ENCODE data around the gene TSPAN2. TPM values are rescaled to one million over a fixed set of nuclear protein-coding genes. Genes with fewer than 3 reads are reported as not detected.
"Not testable (repeated sequence)": the region's sequence is repeated elsewhere in the genome, so short reads cannot be mapped to it uniquely, and the experiment has no call there.

The TSPAN2 gene
- polyA plus RNA-seq, 3 donors: 3.5 to 20.6 (median 16.7) TPM

DNA sequence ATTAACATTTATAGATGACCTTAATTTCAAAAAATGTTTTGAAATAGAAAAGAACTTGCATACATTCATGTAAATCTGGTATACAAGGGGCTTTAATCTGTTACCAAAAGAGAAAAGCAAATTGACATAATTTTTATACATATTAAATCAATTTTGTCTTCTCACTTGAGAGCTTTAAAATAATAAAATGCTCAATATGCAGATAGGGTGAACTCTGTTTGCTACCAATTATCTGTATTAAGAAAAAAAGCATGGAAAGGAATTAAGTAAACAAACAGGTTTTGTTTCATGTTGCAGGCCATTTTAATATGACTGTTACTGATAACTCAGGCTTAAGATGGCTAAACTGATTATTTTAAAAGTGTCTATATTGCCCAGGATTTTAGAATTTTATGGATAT is 65.7 kb downstream of the TSPAN2 start:
- Histone ChIP-seq H3K4me1 (ENCODE audit: control insufficient read depth in 1 of 2, insufficient read depth in 2 of 2, low read length in 2 of 2) (no peaks in the 10 kb centered on the region), H3K4me3 (replicated peaks in 1 of 3; ENCODE audit: low read depth in 2 of 3, low read length in 3 of 3) (no peak overlapping the region), H3K9ac (ENCODE audit: insufficient read depth, low read length, poor library complexity, severe bottlenecking) (no peak overlapping the region), H3K27me3 (ENCODE audit: control insufficient read depth in 2 of 2, insufficient read depth in 2 of 2, low read length in 2 of 2) (no peaks in the 10 kb centered on the region), H3K79me2 (ENCODE audit: insufficient read depth, low read length) (no peaks in the 10 kb centered on the region), H3K9me3 (replicated peaks in 1 of 2; ENCODE audit: control insufficient read depth in 1 of 2, insufficient read depth in 1 of 2, low read length in 2 of 2) (peaks cover 0 to 8% of the 10 kb centered on the region in 2 donors), H3K27ac (ENCODE audit: low read depth in 1 of 2, low read length in 2 of 2) (no peak overlapping the region), H2AFZ (ENCODE audit: insufficient read depth, low read depth, low read length, poor library complexity, severe bottlenecking) (no peak overlapping the region), H3K4me2 (replicated peaks; ENCODE audit: extremely low read depth, low read length, poor library complexity, severe bottlenecking) (no peak overlapping the region), H4K20me1 (ENCODE audit: insufficient read depth, low read length) (no peaks in the 10 kb centered on the region), H3K36me3 (replicated peaks in 1 of 2; ENCODE audit: control insufficient read depth in 1 of 2, insufficient read depth in 2 of 2, low read length in 2 of 2) (no peaks in the 10 kb centered on the region)
- no peaks in the 10 kb centered on the region for H3K4me1 Mint-ChIP-seq
- H3K4me3 Mint-ChIP-seq: no peak overlapping the region
- DNase-seq: no peak
- H3K36me3 Mint-ChIP-seq: no peaks in the 10 kb centered on the region
- peaks cover 0 to 5% (median 0%) of the 10 kb centered on the region in 3 donors for H3K27me3 Mint-ChIP-seq (ENCODE audit: low read depth in 3 of 3)
- no peak overlapping the region for H3K27ac Mint-ChIP-seq
- peaks cover 0 to 18% (median 2%) of the 10 kb centered on the region in 7 donors for H3K9me3 Mint-ChIP-seq
- TF ChIP-seq, protein P1, sequence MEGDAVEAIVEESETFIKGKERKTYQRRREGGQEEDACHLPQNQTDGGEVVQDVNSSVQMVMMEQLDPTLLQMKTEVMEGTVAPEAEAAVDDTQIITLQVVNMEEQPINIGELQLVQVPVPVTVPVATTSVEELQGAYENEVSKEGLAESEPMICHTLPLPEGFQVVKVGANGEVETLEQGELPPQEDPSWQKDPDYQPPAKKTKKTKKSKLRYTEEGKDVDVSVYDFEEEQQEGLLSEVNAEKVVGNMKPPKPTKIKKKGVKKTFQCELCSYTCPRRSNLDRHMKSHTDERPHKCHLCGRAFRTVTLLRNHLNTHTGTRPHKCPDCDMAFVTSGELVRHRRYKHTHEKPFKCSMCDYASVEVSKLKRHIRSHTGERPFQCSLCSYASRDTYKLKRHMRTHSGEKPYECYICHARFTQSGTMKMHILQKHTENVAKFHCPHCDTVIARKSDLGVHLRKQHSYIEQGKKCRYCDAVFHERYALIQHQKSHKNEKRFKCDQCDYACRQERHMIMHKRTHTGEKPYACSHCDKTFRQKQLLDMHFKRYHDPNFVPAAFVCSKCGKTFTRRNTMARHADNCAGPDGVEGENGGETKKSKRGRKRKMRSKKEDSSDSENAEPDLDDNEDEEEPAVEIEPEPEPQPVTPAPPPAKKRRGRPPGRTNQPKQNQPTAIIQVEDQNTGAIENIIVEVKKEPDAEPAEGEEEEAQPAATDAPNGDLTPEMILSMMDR (IDR thresholded peaks at IDR 0.05): no peak
- intact Hi-C loops (cut with micrococcal nuclease): no loop called here

DNA sequence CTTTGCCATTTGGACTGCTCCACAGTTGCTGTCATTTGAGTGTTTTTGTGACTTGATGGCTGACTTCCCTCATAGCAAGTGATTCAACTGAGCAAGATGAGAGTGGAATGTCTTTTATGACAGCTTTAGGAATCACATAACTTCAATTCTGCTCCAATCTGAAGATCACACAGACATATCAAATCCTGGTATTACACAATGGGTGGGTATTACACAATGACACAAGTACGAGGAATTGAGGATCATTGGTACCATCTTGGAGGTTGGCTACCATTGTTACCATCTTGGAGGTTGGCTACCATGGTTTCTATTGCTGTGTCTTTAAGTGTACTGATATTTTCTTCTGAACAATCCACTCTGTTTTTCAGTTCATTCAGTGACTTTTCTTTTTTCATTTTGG is 68.2 kb downstream of the TSPAN2 start:
- intact Hi-C loops (cut with micrococcal nuclease): no loop called here
- Histone ChIP-seq H3K9ac (ENCODE audit: insufficient read depth, low read length, poor library complexity, severe bottlenecking) (no peak overlapping the region), H3K4me1 (ENCODE audit: control insufficient read depth in 1 of 2, insufficient read depth in 2 of 2, low read length in 2 of 2) (no peaks in the 10 kb centered on the region), H3K27ac (ENCODE audit: low read depth in 1 of 2, low read length in 2 of 2) (no peak overlapping the region), H3K4me2 (replicated peaks; ENCODE audit: extremely low read depth, low read length, poor library complexity, severe bottlenecking) (no peak overlapping the region), H4K20me1 (ENCODE audit: insufficient read depth, low read length) (no peaks in the 10 kb centered on the region), H3K9me3 (replicated peaks in 1 of 2; ENCODE audit: control insufficient read depth in 1 of 2, insufficient read depth in 1 of 2, low read length in 2 of 2) (peaks cover 0 to 8% of the 10 kb centered on the region in 2 donors), H2AFZ (ENCODE audit: insufficient read depth, low read depth, low read length, poor library complexity, severe bottlenecking) (no peak overlapping the region), H3K27me3 (ENCODE audit: control insufficient read depth in 2 of 2, insufficient read depth in 2 of 2, low read length in 2 of 2) (no peaks in the 10 kb centered on the region), H3K36me3 (replicated peaks in 1 of 2; ENCODE audit: control insufficient read depth in 1 of 2, insufficient read depth in 2 of 2, low read length in 2 of 2) (no peaks in the 10 kb centered on the region), H3K79me2 (ENCODE audit: insufficient read depth, low read length) (no peaks in the 10 kb centered on the region), H3K4me3 (replicated peaks in 1 of 3; ENCODE audit: low read depth in 2 of 3, low read length in 3 of 3) (no peak overlapping the region)
- H3K36me3 Mint-ChIP-seq: no peaks in the 10 kb centered on the region
- no peaks in the 10 kb centered on the region for H3K4me1 Mint-ChIP-seq
- H3K9me3 Mint-ChIP-seq: peaks cover 0 to 20% (median 3%) of the 10 kb centered on the region in 7 donors
- TF ChIP-seq, protein P1 (IDR thresholded peaks at IDR 0.05): no peak
- H3K4me3 Mint-ChIP-seq: no peak overlapping the region
- no peak for DNase-seq
- peaks cover 0 to 5% (median 0%) of the 10 kb centered on the region in 3 donors for H3K27me3 Mint-ChIP-seq (ENCODE audit: low read depth in 3 of 3)
- no CpG with 5 or more reads among the region's 1 CpG for WGBS (ENCODE audit: insufficient coverage)
- no peak overlapping the region for H3K27ac Mint-ChIP-seq

DNA sequence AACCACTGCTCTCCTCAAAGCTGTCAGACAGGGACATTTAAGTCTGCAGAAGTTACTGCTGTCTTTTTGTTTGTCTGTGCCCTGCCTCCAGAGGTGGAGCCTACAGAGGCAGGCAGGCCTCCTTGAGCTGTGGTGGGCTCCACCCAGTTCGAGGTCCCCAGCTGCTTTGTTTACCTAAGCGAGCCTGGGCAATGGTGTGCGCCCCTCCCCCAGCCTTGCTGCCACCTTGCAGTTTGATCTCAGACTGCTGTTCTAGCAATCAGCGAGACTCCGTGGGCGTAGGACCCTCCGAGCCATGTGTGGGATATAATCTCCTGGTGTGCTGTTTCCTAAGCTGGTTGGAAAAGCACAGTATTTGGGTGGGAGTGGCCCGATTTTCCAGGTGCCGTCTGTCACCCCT is 69.8 kb downstream of the TSPAN2 start:
- WGBS (ENCODE audit: insufficient coverage): 80% methylated on average over 8 of the region's 9 CpGs
- H3K79me2 ChIP-seq (ENCODE audit: insufficient read depth, low read length); H3K27ac Mint-ChIP-seq; H3K9ac ChIP-seq (ENCODE audit: insufficient read depth, low read length, poor library complexity, severe bottlenecking); H3K4me3 Mint-ChIP-seq; H3K4me1 Mint-ChIP-seq; H3K27me3 Mint-ChIP-seq (ENCODE audit: low read depth in 3 of 3); DNase-seq; H3K36me3 ChIP-seq (replicated peaks in 1 of 2; ENCODE audit: control insufficient read depth in 1 of 2, insufficient read depth in 2 of 2, low read length in 2 of 2); H3K4me2 ChIP-seq (replicated peaks; ENCODE audit: extremely low read depth, low read length, poor library complexity, severe bottlenecking); H3K36me3 Mint-ChIP-seq; H3K9me3 ChIP-seq (replicated peaks in 1 of 2; ENCODE audit: control insufficient read depth in 1 of 2, insufficient read depth in 1 of 2, low read length in 2 of 2); H2AFZ ChIP-seq (ENCODE audit: insufficient read depth, low read depth, low read length, poor library complexity, severe bottlenecking); H4K20me1 ChIP-seq (ENCODE audit: insufficient read depth, low read length); H3K4me1 ChIP-seq (ENCODE audit: control insufficient read depth in 1 of 2, insufficient read depth in 2 of 2, low read length in 2 of 2); H3K27me3 ChIP-seq (ENCODE audit: control insufficient read depth in 2 of 2, insufficient read depth in 2 of 2, low read length in 2 of 2); H3K4me3 ChIP-seq (replicated peaks in 1 of 3; ENCODE audit: low read depth in 2 of 3, low read length in 3 of 3); intact Hi-C loops (cut with micrococcal nuclease); H3K27ac ChIP-seq (ENCODE audit: low read depth in 1 of 2, low read length in 2 of 2): not testable (repeated sequence)
- H3K9me3 Mint-ChIP-seq: peaks cover 0 to 20% (median 3%) of the 10 kb centered on the region in 7 donors

Data from CD14-positive monocyte (primary cell).